RWPE2 (cell line): ENCODE measurements around the gene GNAL.
"Not testable (repeated sequence)": the region's sequence is repeated elsewhere in the genome, so short reads cannot be mapped to it uniquely, and the experiment has no call there.

Source experiments
- ATAC-seq: fragments of 200-7000 bp; cut with Tn5 transposase; 3 replicates; pipeline ENCODE4 v1.9.1; 2021; ENCODE audit warnings: low read depth
- DNase-seq: peaks from one replicate; pipeline ENCODE4 v3.0.0-alpha.2; 2020; ENCODE audit warnings: low spot score
- H3K27ac ChIP-seq: fragments of 450-650 bp; 2 replicates; pipeline ENCODE4 v1.5.1; 2017; ENCODE audit warnings: mild to moderate bottlenecking; ENCODE audit not compliant: poor library complexity, severe bottlenecking
- H3K27me3 ChIP-seq: fragments of 250-450 bp; sonication (Bioruptor Pico); 2 replicates; pipeline ENCODE4 v1.5.1; 2021; ENCODE audit warnings: mild to moderate bottlenecking, moderate library complexity; ENCODE audit not compliant: insufficient read depth, poor library complexity, severe bottlenecking
- H3K36me3 ChIP-seq: fragments of 250-450 bp; sonication (Bioruptor Pico); 2 replicates; pipeline ENCODE4 v1.5.1; 2020; ENCODE audit warnings: low read depth, mild to moderate bottlenecking, moderate library complexity
- H3K4me1 ChIP-seq: fragments of 250-450 bp; sonication (Bioruptor Pico); 2 replicates; pipeline ENCODE4 v1.5.1; 2021; ENCODE audit warnings: mild to moderate bottlenecking, moderate library complexity; ENCODE audit not compliant: insufficient read depth, poor library complexity, severe bottlenecking
- H3K4me3 ChIP-seq: fragments of 250-450 bp; sonication (Bioruptor Pico); 2 replicates; pipeline ENCODE4 v1.5.1; 2021; ENCODE audit warnings: mild to moderate bottlenecking, moderate library complexity; ENCODE audit not compliant: severe bottlenecking
- H3K9me3 ChIP-seq: fragments of 250-450 bp; sonication (Bioruptor Pico); 2 replicates; pipeline ENCODE4 v1.5.1; 2021; ENCODE audit warnings: mild to moderate bottlenecking, moderate library complexity; ENCODE audit not compliant: severe bottlenecking
- CTCF ChIP-seq: fragments of 450-650 bp; IDR thresholded peaks from one replicate; pipeline ENCODE4 v1.5.1; 2017; ENCODE audit warnings: mild to moderate bottlenecking, moderate library complexity; ENCODE audit not compliant: poor library complexity, severe bottlenecking

GNAL gene

GRCh38 chr18:11688972-11689668 is at the start of gene GNAL:
Gene GNAL, plus strand, starts transcription at chr18:11689264. Its CDS starts 300 bp downstream, at chr18:11689564.
- no peak for DNase-seq
- peak; percentile 86 for ATAC-seq
- H3K4me3 ChIP-seq, result peak within 1 kb of the TSS; percentile 46
- no peaks in the 10 kb centered on the region for H3K36me3 ChIP-seq
- no peak within 1 kb of the TSS for H3K27ac ChIP-seq
- peaks cover 19% of the 10 kb centered on the region for H3K27me3 ChIP-seq
- no peaks in the 10 kb centered on the region for H3K4me1 ChIP-seq
- no peak for TF ChIP-seq CTCF
- no peaks in the 10 kb centered on the region for H3K9me3 ChIP-seq

- H3K27ac ChIP-seq, H3K4me1 ChIP-seq, DNase-seq: not testable (repeated sequence)
Measured at GRCh38 chr18:11647310-11647709, 41.8 kb upstream of the GNAL start.

GRCh38 chr18:11647804-11648203 is 41.3 kb upstream of the GNAL start:
- DNase-seq, H3K36me3 ChIP-seq, ATAC-seq, H3K9me3 ChIP-seq, H3K27ac ChIP-seq, H3K27me3 ChIP-seq, H3K4me1 ChIP-seq, H3K4me3 ChIP-seq: not testable (repeated sequence)

More at GRCh38 chr18:11647310-11647709, 41.8 kb upstream of the GNAL start:
- not testable (repeated sequence) for H3K36me3 ChIP-seq, H3K4me3 ChIP-seq, H3K9me3 ChIP-seq, ATAC-seq, H3K27me3 ChIP-seq

GRCh38 chr18:11649839-11650238 is 39.2 kb upstream of the GNAL start:
- no peaks in the 10 kb centered on the region for H3K36me3 ChIP-seq
- H3K4me3 ChIP-seq, result no peak overlapping the region
- no peaks in the 10 kb centered on the region for H3K4me1 ChIP-seq
- H3K9me3 ChIP-seq, result no peaks in the 10 kb centered on the region
- H3K27me3 ChIP-seq, result no peaks in the 10 kb centered on the region
- H3K27ac ChIP-seq, result no peak overlapping the region
- no peak for ATAC-seq
- no peak for TF ChIP-seq CTCF
- DNase-seq, result no peak

GRCh38 chr18:11651899-11652298 is 37.2 kb upstream of the GNAL start:
- Histone ChIP-seq H3K9me3 (no peaks in the 10 kb centered on the region), H3K27ac (no peak overlapping the region), H3K36me3 (no peaks in the 10 kb centered on the region), H3K27me3 (no peaks in the 10 kb centered on the region), H3K4me3 (no peak overlapping the region), H3K4me1 (no peaks in the 10 kb centered on the region)
- ATAC-seq, result no peak; the same call in 2 of the 3 replicates
- DNase-seq, result no peak
- no peak for TF ChIP-seq CTCF

- Histone ChIP-seq H3K27me3 (no peaks in the 10 kb centered on the region), H3K9me3 (no peaks in the 10 kb centered on the region), H3K4me1 (no peaks in the 10 kb centered on the region), H3K27ac (no peak overlapping the region), H3K36me3 (no peaks in the 10 kb centered on the region), H3K4me3 (no peak overlapping the region)
- DNase-seq, result no peak
- no peak for ATAC-seq
- no peak for TF ChIP-seq CTCF
Measured at GRCh38 chr18:11653521-11653920, 35.5 kb upstream of the GNAL start.
